Suprapubic skin (tissue), 4 donors: ENCODE data around the gene HJURP.

ENCODE experiments used
- CTCF ChIP-seq, 2 donors: fragments of 200-600 bp in 1 of 2; fragments of 450-650 bp in 1 of 2; sonication (generic) in 1 of 2; IDR thresholded peaks; one replicate each; pipeline ENCODE4 v1.5.1; 2016 to 2019; ENCODE audit warnings: antibody characterized with exemption in 2 of 2, mild to moderate bottlenecking in 1 of 2, moderate library complexity in 1 of 2
- EP300 ChIP-seq: sonication (generic); formaldehyde crosslinking; IDR thresholded peaks from one replicate; pipeline ENCODE4 v1.6.1; 2017; ENCODE audit warnings: antibody characterized with exemption
- POLR2A ChIP-seq, 2 donors: fragments of 450-650 bp; IDR thresholded peaks; one replicate each; pipeline ENCODE4 v1.6.1; 2017; ENCODE audit warnings: antibody characterized with exemption in 2 of 2, mild to moderate bottlenecking in 2 of 2, moderate library complexity in 2 of 2
- POLR2AphosphoS5 ChIP-seq, 3 donors: sonication (generic); formaldehyde crosslinking; IDR thresholded peaks; one replicate each; pipeline ENCODE4 v1.6.1; 2017; ENCODE audit warnings: antibody characterized with exemption in 3 of 3

- TF ChIP-seq CTCF (IDR thresholded peaks at IDR 0.05) = no peak
- no peak for TF ChIP-seq POLR2A (IDR thresholded peaks at IDR 0.05)
- TF ChIP-seq POLR2AphosphoS5 (IDR thresholded peaks at IDR 0.05) = no peak
- TF ChIP-seq EP300 = no peak
Observed at GRCh38 chr2:233862261-233862768, 8.0 kb upstream of the HJURP start.
